ENCODE results near the gene VKORC1L1. TPM values are rescaled to one million over a fixed set of nuclear protein-coding genes. Genes with fewer than 3 reads are reported as not detected.
"Not testable (repeated sequence)": the region's sequence is repeated elsewhere in the genome, so short reads cannot be mapped to it uniquely, and the experiment has no call there.

The VKORC1L1 gene
- total RNA-seq, 4 donors from 2014 or later: 5.0 to 11.0 (median 9.4) TPM

DNA sequence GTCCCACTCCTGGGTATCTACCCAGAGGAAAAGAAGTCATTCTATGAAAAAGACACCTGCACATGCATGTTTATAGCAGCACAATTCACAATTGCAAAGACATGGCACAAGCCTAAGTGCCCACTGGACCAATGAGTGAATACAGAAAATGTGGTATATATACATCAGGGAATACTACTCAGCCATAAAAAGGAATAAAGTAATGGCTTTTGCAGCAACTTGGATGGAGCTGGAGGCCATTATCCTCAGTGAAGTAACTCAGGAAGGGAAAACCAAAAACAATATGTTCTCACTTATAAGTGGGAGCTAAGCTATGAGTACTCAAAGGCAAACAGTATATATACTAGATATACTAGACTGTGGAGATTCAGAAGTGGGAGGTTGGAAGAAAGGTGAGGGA is 53.7 kb downstream of the VKORC1L1 start:
- no peaks in the 10 kb centered on the region for H3K27me3 ChIP-seq

DNA sequence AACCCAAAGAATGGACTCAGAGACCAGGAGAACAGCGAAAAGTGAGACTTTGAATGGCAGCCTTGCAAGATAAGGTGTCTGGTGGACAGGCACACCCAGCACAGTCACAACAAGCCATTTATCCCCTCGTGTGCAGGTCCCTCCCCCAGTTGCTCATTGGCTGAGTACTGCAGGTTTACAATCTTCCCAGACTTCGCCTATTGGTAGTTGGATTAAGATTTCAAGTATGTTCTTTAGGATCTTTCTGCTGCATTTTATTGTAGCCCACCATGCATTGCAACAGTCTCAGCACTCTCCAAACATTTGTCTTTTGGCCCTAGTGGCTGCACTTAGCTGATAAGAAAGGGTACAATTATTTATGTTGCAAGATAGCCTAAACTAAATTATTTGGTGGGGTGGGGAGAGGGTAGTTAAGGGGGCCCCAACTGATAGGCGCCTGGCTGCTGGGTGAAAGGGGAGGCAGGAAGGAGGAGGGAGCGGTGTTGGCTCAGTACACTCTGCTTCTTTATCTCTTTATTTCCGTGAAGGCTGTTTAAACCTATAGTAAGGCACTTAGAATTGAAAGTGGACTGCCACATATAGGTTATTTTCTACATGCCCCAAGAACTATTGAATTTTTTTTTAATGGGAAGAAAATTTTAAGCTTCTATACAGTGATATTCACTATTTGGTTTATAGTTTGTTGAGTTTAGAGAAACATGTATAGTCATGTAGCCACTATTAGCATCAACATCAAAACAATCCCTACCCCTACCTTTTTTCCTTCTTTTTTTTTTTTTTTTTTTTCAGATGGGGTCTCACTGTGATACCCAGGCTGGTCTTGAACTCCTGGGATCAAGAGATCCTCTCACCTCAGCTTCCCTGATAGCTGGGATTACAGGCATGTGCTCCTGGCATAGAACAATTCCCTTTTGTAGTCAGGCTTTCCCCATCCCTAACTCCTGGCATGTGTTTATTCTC is 54.9 kb downstream of the VKORC1L1 start:
- Histone ChIP-seq H3K4me1 (no peaks in the 10 kb centered on the region), H3K27ac (no peak overlapping the region), H3K4me3 (no peak overlapping the region), H3K9me3 (no peaks in the 10 kb centered on the region), H3K36me3 (no peaks in the 10 kb centered on the region), H3K27me3 (no peaks in the 10 kb centered on the region)
- no peak for TF ChIP-seq POLR2A (IDR thresholded peaks at IDR 0.05)
- TF ChIP-seq, protein P1, sequence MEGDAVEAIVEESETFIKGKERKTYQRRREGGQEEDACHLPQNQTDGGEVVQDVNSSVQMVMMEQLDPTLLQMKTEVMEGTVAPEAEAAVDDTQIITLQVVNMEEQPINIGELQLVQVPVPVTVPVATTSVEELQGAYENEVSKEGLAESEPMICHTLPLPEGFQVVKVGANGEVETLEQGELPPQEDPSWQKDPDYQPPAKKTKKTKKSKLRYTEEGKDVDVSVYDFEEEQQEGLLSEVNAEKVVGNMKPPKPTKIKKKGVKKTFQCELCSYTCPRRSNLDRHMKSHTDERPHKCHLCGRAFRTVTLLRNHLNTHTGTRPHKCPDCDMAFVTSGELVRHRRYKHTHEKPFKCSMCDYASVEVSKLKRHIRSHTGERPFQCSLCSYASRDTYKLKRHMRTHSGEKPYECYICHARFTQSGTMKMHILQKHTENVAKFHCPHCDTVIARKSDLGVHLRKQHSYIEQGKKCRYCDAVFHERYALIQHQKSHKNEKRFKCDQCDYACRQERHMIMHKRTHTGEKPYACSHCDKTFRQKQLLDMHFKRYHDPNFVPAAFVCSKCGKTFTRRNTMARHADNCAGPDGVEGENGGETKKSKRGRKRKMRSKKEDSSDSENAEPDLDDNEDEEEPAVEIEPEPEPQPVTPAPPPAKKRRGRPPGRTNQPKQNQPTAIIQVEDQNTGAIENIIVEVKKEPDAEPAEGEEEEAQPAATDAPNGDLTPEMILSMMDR (IDR thresholded peaks at IDR 0.05): no peak
- peak in 1 of 3 donors; percentile 47 for DNase-seq

More for the DNA sequence above, 53.7 kb downstream of the VKORC1L1 start:
- H3K36me3 ChIP-seq: no peaks in the 10 kb centered on the region
- no peak overlapping the region for H3K4me3 ChIP-seq
- H3K9me3 ChIP-seq: no peaks in the 10 kb centered on the region
- DNase-seq: no peak
- H3K4me1 ChIP-seq: no peaks in the 10 kb centered on the region
- H3K27ac ChIP-seq: no peak overlapping the region
- TF ChIP-seq, protein P1 (IDR thresholded peaks at IDR 0.05): no peak
- no peak for TF ChIP-seq POLR2A (IDR thresholded peaks at IDR 0.05)

DNA sequence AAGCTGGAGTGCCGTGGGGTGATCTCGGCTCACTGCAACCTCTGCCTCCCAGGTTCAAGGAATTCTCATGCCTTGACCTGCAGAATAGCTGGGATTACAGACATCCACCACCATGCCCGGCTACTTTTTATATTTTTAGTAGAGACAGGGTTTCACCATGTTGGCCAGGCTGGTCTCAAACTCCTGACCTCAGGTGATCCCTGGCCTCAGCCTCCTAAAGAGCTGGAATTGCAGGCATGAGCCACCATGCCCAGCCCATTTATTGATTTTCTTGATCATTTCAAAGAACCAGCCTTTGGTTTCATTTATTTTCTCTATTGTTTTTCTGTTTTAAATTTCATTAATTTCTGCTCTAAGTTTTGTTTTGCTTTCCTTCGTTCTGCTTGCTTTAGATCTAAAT is 58.8 kb downstream of the VKORC1L1 start:
- H3K27me3 ChIP-seq: no peaks in the 10 kb centered on the region
- no peaks in the 10 kb centered on the region for H3K9me3 ChIP-seq
- no peaks in the 10 kb centered on the region for H3K4me1 ChIP-seq
- no peaks in the 10 kb centered on the region for H3K36me3 ChIP-seq
- no peak for DNase-seq
- TF ChIP-seq POLR2A (IDR thresholded peaks at IDR 0.05): no peak
- TF ChIP-seq, protein P1 (IDR thresholded peaks at IDR 0.05): no peak
- no peak overlapping the region for H3K4me3 ChIP-seq
- no peak overlapping the region for H3K27ac ChIP-seq

DNA sequence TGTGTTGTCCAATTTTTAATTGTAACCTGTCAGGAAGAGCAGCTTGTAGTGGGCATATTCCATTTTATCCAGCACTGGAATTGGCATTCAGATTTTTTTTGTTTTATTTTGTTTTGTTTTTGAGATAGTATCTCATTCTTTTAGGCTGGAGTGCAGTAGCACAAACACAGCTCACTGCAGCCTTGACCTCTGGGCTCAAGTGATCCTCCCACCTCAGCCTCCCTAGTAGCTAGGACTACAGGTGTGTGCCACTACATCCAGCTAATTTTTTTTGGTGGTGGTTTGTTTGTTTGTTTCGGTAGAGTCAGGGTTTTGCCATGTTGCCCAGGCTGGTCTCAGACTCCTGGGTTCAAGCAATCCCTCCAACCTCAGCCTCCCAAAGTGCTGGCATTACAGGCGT is 64.4 kb downstream of the VKORC1L1 start:
- no peaks in the 10 kb centered on the region for H3K27me3 ChIP-seq
- H3K4me1 ChIP-seq: no peaks in the 10 kb centered on the region
- H3K27ac ChIP-seq: no peak overlapping the region
- no peak overlapping the region for H3K4me3 ChIP-seq
- TF ChIP-seq POLR2A (IDR thresholded peaks at IDR 0.05): no peak
- TF ChIP-seq, protein P1 (IDR thresholded peaks at IDR 0.05): no peak
- H3K9me3 ChIP-seq: no peaks in the 10 kb centered on the region
- H3K36me3 ChIP-seq: peaks cover 0 to 4% (median 0%) of the 10 kb centered on the region in 3 donors
- DNase-seq: no peak

DNA sequence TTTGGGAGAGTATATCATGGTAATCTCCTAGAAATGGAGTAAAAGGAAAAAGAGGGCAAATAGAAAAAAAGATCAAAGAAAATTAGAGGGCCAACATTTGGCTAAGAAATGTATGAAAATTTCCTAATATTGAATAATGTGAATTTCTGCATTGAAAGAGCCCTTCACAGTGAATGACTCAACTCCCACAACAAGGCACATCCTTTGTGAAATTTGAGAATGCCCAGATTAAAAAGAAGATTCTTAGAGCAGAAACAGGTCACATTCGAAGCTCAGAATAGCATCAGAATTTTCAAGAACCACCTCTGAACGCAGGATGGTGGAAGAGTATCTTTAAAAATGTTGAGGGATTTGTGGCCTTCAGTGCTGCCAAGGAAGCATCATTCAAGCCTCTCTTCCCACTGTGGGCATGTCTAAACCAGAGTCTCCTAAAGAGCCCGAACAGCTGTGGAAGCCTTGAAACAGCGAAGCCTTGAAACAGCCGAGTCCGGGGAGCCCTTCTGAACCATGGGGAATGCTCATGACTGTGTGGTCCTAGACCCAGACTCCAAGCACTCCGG is 65.5 kb downstream of the VKORC1L1 start:
- Histone ChIP-seq H3K4me3 (no peak overlapping the region), H3K36me3 (peaks cover 0 to 4% (median 0%) of the 10 kb centered on the region in 3 donors), H3K27ac (no peak overlapping the region), H3K9me3 (no peaks in the 10 kb centered on the region), H3K27me3 (no peaks in the 10 kb centered on the region), H3K4me1 (no peaks in the 10 kb centered on the region)
- no peak for DNase-seq
- no peak for TF ChIP-seq POLR2A (IDR thresholded peaks at IDR 0.05)
- TF ChIP-seq, protein P1 (IDR thresholded peaks at IDR 0.05): no peak

DNA sequence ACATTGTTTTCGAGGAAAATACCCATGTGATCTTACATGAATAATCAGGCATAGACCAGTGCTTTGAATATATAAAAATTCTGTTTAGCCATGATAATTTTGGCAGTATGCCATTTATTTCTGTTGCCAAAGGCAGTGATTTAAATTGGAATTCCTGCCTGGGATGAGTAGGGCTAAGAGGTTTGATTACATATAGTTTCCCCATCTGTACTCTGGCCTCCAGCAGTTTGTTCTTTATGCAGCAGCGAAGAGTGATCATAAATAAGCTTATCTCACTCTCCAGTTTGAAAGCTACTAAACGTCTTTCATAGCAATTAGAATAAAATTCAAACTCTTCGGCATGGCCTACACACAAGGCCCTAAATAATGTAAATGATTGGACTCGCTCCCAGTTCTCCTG is 72.9 kb downstream of the VKORC1L1 start:
- H3K4me1 ChIP-seq, H3K9me3 ChIP-seq, H3K36me3 ChIP-seq, H3K27me3 ChIP-seq, H3K27ac ChIP-seq, H3K4me3 ChIP-seq, DNase-seq: not testable (repeated sequence)

All from Peyer's patch (tissue), 4 donors.